Ectodermal cell (in vitro differentiated cells): Measurements from ENCODE around the gene CACNG5. TPM values are rescaled to one million over a fixed set of nuclear protein-coding genes. Genes with fewer than 3 reads are reported as not detected.

Experiments
- H3K27ac ChIP-seq: 2 replicates; pipeline ENCODE4 v1.7.0; 2013; ENCODE audit warnings: mild to moderate bottlenecking, low read depth, low read length; ENCODE audit not compliant: insufficient read depth, poor library complexity, severe bottlenecking
- H3K27me3 ChIP-seq: 2 replicates; pipeline ENCODE4 v1.7.0; 2013; ENCODE audit warnings: mild to moderate bottlenecking, low read length; ENCODE audit not compliant: insufficient read depth, control insufficient read depth, poor library complexity, severe bottlenecking
- H3K36me3 ChIP-seq: one replicate; pipeline ENCODE4 v1.7.0; 2013; ENCODE audit warnings: low read length; ENCODE audit not compliant: control insufficient read depth, insufficient read depth
- H3K4me1 ChIP-seq: one replicate; pipeline ENCODE4 v1.7.0; 2013; ENCODE audit warnings: low read length; ENCODE audit not compliant: control insufficient read depth, insufficient read depth
- H3K4me3 ChIP-seq: 2 replicates; pipeline ENCODE4 v1.7.0; 2013; ENCODE audit warnings: low read depth, low read length, control low read depth; ENCODE audit not compliant: insufficient read depth
- H3K9me3 ChIP-seq: 2 replicates; pipeline ENCODE4 v1.7.0; 2013; ENCODE audit warnings: mild to moderate bottlenecking, low read length, moderate library complexity; ENCODE audit not compliant: control insufficient read depth
- WGBS, 2 experiments: methylation state at CpG; one replicate each; pipeline ENCODE4 v1.1.7; 2013; ENCODE audit warnings: missing lambda C conversion rate in 2 of 2; 5-methylcytosine and 5-hydroxymethylcytosine counted together
- polyA plus RNA-seq, 4 experiments: library from polyadenylated mRNA; stranded (reverse); fragments of 50-300 nt; gene quantifications; one replicate each; pipeline ENCODE4 v1.2.3, GENCODE V29; 2013

Gene CACNG5, protein sequence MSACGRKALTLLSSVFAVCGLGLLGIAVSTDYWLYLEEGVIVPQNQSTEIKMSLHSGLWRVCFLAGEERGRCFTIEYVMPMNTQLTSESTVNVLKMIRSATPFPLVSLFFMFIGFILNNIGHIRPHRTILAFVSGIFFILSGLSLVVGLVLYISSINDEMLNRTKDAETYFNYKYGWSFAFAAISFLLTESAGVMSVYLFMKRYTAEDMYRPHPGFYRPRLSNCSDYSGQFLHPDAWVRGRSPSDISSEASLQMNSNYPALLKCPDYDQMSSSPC
- not detected for polyA plus RNA-seq (2013, experiment 1 of 4)
- not detected for polyA plus RNA-seq (2013, experiment 2 of 4)
- not detected for polyA plus RNA-seq (2013, experiment 3 of 4)
- polyA plus RNA-seq (2013, experiment 4 of 4): not detected

DNA sequence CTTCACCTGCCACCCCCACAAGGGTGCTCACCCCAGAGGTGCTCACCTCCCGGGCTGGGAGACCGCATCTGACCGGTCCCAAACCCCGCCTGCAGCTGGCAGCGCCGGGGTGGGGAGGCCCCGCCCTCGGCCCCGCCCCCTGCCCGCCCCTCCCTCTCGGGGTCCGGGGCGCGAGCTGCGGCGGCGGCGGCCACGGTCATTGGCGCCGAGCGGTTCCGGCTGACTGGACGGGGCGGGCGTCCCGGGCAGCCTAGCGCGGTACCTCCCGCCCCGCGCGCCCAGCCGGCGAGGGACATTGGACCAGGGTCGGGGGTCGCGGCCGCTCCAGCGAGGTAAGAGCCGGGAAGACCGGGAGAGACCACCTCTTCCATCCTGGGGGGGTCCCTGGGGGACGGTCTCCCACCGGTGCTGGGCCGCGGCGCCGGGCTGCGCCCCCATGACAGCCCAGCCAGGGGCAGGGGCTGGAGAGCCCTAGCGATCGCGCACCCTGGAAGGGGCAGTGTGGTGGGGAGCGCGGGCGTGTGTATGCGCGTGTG is at the start of gene CACNG5:
Gene CACNG5 (plus strand): TSS at position 199 of the 536 bp plus-strand sequence. CDS start 42,216 bp downstream, outside the sequence.
- Histone ChIP-seq H3K27ac (no peak within 1 kb of the TSS), H3K9me3 (no peaks in the 10 kb centered on the region), H3K4me3 (no peak within 1 kb of the TSS), H3K36me3 (no peaks in the 10 kb centered on the region), H3K27me3 (peaks cover 44% of the 10 kb centered on the region), H3K4me1 (peaks cover 4% of the 10 kb centered on the region)
- 10 to 11% methylated on average over 57 of the region's 57 CpGs for WGBS, 2 experiments

DNA sequence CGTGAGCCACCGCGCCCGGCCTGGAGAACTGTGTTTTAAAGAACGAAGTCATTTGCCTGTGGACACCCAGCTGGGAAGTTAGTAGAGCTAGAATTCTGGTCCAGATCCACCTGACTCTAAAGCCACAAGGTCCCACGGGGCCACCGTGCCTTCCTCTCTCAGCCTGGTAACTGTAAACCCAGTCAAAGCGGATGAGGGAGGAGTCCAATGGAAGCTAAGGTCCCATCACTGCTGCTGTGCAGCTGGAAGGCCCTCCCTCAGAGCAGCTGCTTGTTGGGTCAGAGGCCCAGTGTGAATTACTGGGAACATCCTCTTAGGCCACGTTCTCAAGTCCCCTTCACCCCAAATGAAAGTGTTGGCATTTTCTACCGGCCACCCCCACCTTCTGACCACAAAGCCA is 48.8 kb upstream of the CACNG5 start:
- Histone ChIP-seq H3K27me3 (no peaks in the 10 kb centered on the region), H3K9me3 (no peaks in the 10 kb centered on the region), H3K4me3 (no peak overlapping the region), H3K27ac (no peak overlapping the region), H3K36me3 (no peaks in the 10 kb centered on the region), H3K4me1 (peaks cover 6% of the 10 kb centered on the region)
- 87% methylated on average over 10 of the region's 10 CpGs for WGBS, 2 experiments

- H3K36me3 ChIP-seq: no peaks in the 10 kb centered on the region
- H3K4me3 ChIP-seq: no peak overlapping the region
- no peak overlapping the region for H3K27ac ChIP-seq
- H3K4me1 ChIP-seq: peaks cover 6% of the 10 kb centered on the region
- 92 to 93% methylated on average over 3 of the region's 3 CpGs for WGBS, 2 experiments
- H3K27me3 ChIP-seq: no peaks in the 10 kb centered on the region
- H3K9me3 ChIP-seq: no peaks in the 10 kb centered on the region
These were observed 47.0 kb upstream of the CACNG5 start for GRCh38 chr17:66787914-66788313.

- no peaks in the 10 kb centered on the region for H3K27me3 ChIP-seq
- 75 to 77% methylated on average over 12 of the region's 12 CpGs for WGBS, 2 experiments
- no peak overlapping the region for H3K27ac ChIP-seq
These were observed 45.8 kb upstream of the CACNG5 start for GRCh38 chr17:66789093-66789492.

DNA sequence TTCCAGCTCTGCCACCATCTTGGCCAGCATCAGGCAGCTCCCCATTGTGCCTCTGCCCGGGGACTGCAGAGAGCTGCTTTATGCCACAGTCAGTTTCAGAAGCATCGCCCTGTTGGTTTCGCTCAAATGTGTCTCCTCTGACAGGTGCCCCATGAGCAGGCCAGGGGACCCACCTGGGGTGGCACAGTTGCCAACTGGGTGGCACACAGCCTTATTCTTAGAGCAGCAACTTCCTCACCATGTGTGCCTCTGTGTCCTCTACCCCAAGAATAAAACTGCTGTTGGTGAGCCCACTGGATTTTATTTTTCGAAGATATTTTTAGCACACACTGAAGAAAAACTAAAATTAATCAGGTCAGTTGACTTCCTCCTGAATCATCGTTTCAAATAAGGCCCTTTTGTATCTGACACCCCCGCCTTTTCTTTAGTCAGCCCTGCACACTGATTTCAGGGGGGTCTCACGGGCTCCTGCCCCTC is 44.9 kb upstream of the CACNG5 start:
- WGBS, 2 experiments: 93 to 94% methylated on average over 7 of the region's 7 CpGs

More at GRCh38 chr17:66789093-66789492, 45.8 kb upstream of the CACNG5 start:
- Histone ChIP-seq H3K4me1 (no peaks in the 10 kb centered on the region), H3K9me3 (no peaks in the 10 kb centered on the region), H3K36me3 (no peaks in the 10 kb centered on the region), H3K4me3 (no peak overlapping the region)

GRCh38 chr17:66790501-66791061 is 44.3 kb upstream of the CACNG5 start:
- H3K27ac ChIP-seq: no peak overlapping the region
- H3K36me3 ChIP-seq: no peaks in the 10 kb centered on the region
- no peaks in the 10 kb centered on the region for H3K27me3 ChIP-seq
- no peak overlapping the region for H3K4me3 ChIP-seq
- no peaks in the 10 kb centered on the region for H3K4me1 ChIP-seq
- no peaks in the 10 kb centered on the region for H3K9me3 ChIP-seq
- WGBS, 2 experiments: 95 to 96% methylated on average over 10 to 11 of the region's 11 CpGs

More for the DNA sequence above, 44.9 kb upstream of the CACNG5 start:
- no peaks in the 10 kb centered on the region for H3K36me3 ChIP-seq
- H3K27ac ChIP-seq: no peak overlapping the region
- no peaks in the 10 kb centered on the region for H3K9me3 ChIP-seq
- no peaks in the 10 kb centered on the region for H3K27me3 ChIP-seq
- no peaks in the 10 kb centered on the region for H3K4me1 ChIP-seq
- H3K4me3 ChIP-seq: no peak overlapping the region

GRCh38 chr17:66791347-66791746 is 43.6 kb upstream of the CACNG5 start:
- Histone ChIP-seq H3K4me1 (no peaks in the 10 kb centered on the region), H3K9me3 (no peaks in the 10 kb centered on the region), H3K36me3 (no peaks in the 10 kb centered on the region), H3K4me3 (no peak overlapping the region), H3K27ac (no peak overlapping the region), H3K27me3 (no peaks in the 10 kb centered on the region)
- 93 to 94% methylated on average over 15 of the region's 15 CpGs for WGBS, 2 experiments

DNA sequence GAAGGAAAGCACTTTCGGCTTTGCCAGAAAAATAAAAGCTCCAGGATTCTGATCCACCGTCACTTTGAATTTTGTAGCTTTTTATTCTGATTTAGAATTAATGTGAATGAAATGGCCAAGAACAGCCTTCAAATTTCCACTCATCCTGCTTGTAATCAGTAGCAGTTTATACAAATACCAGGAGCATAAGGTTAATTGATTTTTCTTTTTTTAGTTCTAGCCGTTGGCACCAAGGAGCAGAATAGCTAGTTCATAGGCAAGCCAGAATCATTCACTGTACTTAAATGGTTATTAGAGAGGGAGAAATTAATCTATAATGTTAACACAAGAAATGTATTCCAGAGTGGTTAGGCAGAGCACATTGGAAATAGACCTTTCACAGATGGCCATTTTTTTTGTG is 41.1 kb upstream of the CACNG5 start:
- Histone ChIP-seq H3K9me3 (no peaks in the 10 kb centered on the region), H3K36me3 (no peaks in the 10 kb centered on the region), H3K27ac (no peak overlapping the region), H3K4me1 (no peaks in the 10 kb centered on the region), H3K4me3 (no peak overlapping the region), H3K27me3 (no peaks in the 10 kb centered on the region)
- 96 to 97% methylated on average over 3 of the region's 3 CpGs for WGBS, 2 experiments

DNA sequence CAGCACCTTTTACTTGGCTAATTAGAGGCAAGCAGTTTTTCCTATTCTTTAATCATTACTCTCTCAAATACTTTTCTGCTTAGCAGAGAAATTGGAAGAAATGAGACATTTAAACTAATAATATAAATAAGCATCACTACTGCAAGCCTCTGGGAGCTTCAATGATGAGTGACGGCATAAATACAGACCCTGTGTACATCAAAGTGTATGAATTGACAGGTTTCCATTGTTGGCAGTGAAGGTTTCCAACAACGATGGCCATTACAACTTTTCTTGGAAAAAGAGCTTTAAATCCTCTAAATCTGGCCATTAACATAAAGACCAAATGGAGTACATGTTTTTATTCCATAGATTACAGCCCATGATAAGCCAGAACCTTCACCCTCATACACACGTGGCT is 39.4 kb upstream of the CACNG5 start:
- Histone ChIP-seq H3K27ac (no peak overlapping the region), H3K4me1 (no peaks in the 10 kb centered on the region), H3K9me3 (no peaks in the 10 kb centered on the region), H3K4me3 (no peak overlapping the region), H3K27me3 (no peaks in the 10 kb centered on the region), H3K36me3 (no peaks in the 10 kb centered on the region)
- WGBS, 2 experiments: 92 to 96% methylated on average over 3 of the region's 3 CpGs

DNA sequence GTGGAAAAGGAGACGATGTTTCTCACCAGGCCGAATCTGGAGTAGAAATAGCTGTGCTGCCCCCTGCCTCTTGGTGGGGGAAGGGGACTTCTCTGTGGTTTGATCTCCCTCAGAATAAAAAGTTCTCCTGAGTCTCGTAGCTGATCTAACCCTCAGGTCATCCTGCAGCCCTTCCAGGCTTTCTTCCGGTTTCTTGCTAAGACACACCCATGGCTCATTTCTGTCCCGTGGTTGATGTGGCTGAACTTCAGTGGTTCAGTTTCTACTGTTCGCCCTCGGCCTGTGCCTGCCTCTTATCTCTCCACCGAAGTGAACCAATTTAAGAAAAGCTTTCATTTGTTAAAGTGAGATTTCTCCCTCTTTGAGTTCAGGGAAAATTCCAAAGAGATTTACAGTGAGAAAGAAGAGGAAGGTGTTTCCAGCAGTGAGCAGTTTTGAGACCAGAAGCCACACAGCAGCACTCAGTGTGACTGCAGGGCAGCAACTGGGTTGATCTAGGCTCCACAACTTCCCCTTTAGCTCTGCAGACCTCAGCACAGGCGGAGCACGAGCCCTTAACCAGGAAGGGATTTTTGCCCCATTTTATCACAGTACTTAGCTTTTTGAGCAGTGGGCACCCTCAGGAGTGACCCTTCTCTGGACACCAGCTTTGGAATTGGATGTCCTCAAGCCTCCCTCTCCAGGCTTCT is 34.9 kb upstream of the CACNG5 start:
- WGBS, 2 experiments: 94 to 95% methylated on average over 10 of the region's 10 CpGs

More for the DNA sequence above, 34.9 kb upstream of the CACNG5 start:
- Histone ChIP-seq H3K27ac (no peak overlapping the region), H3K27me3 (no peaks in the 10 kb centered on the region), H3K9me3 (no peaks in the 10 kb centered on the region), H3K4me1 (peaks cover 14% of the 10 kb centered on the region), H3K36me3 (no peaks in the 10 kb centered on the region), H3K4me3 (no peak overlapping the region)
